Measurements from ENCODE around the gene PUS1.

DNA sequence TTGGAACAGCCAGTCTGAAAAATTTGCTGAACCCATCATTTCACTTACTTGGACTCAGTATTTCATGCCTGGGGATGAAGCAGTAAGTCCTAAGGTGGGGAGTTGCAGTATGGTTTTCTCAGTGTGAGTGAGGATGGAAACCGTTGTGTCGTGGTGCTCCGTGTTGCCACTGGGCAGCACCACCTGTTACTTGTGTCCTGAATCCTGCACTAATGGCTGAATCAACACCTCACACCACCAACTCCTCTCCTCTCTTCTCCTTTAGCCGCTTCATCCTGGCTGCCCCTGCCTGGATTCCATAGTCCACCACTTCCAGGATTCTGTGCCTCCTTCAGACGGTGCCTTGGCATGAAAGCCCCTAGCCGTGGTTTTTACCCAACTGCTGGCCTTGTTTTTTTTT lies 17.7 kb downstream of the PUS1 start:
- TF ChIP-seq, protein P1, sequence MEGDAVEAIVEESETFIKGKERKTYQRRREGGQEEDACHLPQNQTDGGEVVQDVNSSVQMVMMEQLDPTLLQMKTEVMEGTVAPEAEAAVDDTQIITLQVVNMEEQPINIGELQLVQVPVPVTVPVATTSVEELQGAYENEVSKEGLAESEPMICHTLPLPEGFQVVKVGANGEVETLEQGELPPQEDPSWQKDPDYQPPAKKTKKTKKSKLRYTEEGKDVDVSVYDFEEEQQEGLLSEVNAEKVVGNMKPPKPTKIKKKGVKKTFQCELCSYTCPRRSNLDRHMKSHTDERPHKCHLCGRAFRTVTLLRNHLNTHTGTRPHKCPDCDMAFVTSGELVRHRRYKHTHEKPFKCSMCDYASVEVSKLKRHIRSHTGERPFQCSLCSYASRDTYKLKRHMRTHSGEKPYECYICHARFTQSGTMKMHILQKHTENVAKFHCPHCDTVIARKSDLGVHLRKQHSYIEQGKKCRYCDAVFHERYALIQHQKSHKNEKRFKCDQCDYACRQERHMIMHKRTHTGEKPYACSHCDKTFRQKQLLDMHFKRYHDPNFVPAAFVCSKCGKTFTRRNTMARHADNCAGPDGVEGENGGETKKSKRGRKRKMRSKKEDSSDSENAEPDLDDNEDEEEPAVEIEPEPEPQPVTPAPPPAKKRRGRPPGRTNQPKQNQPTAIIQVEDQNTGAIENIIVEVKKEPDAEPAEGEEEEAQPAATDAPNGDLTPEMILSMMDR (IDR thresholded peaks at IDR 0.05; ENCODE audit: insufficient read depth, low read depth, low read length) = no peak
- TF ChIP-seq EZH2 (IDR thresholded peaks at IDR 0.05; ENCODE audit: insufficient read depth, low read length) = no peak

Measured in astrocyte (in vitro differentiated cells and primary cell).